ENCODE measurements around the gene USPL1.
"Not testable (repeated sequence)": the region's sequence is repeated elsewhere in the genome, so short reads cannot be mapped to it uniquely, and the experiment has no call there.

The USPL1 gene

GRCh38 chr13:30615866-30616541 is 1.7 kb upstream of the USPL1 start:
- no peak for DNase-seq (ENCODE audit: low read depth in 2 of 2)

DNA sequence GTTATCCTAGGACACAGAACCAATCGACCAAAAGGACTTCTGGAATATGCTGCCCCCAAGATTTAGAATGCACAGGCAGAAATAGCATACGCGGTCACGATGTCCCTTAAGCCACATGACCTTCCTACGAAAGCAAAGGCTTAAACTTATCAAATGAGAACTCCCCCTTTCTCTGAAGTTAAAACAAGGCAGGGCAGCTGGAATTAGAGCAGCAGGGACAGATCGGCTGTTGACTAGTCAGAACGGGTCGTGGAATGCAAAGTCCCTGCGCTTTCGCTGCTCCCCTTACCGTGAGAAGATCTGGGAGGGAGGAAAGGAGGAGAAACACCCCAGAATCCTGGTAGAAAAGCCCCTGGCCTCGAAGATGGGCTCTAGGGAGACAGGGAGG is 799 bp upstream of the USPL1 start:
- DNase-seq (ENCODE audit: low read depth in 2 of 2), result peak; percentile 30 to 31

DNA sequence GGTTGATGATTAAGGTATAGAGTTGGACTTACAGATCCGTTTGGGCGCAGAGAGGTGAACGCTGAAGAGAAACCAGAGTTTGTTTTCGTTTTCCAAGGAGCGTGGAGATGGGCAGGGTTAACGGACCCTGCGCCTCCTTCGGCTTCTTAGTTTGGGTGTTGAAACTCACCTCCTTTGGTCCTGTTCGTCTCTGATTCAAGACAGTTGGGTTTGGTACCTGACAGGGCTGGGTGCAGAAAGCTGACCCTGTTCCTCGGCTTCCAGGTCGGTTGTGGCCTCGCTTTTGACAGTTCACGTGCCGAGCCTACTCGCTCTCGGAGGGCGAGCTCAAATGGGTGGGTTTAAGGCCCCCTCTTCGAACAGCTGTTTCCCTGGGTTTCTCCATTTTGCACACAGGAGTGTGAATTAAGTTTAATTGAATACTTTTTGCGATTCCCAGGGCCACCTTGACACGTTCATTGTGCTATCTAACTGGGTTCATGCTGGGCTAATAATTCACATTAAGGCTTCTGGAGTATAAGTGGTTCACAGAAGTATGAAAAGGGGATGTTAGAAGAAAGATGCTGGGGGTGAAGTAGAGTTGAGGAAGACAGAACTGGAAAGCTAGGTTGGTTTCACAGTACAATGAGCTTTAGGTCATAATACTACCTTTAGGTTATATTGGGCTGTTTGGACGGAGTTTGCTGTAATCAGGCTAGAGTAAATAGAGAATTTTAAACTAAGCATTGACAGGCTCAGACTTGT is 638 bp downstream of the USPL1 start:
- DNase-seq (ENCODE audit: low read depth in 2 of 2), result no peak

DNA sequence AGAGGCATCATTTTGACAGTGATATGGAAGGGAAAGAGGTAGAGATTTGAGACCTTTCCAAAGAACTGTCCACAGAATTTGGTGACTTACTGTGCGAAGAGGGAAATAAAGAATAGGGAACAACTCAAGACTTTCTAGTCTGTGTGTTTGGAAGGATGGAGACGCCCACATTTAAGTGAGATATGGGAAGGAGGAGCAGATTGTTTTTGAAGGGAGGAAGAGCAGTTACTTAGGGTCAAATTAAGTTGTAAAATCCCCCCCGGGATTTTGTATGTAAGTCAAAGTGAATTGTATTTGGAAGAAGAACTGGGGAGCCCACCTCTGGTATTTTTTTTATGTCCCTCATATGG is 1.2 kb downstream of the USPL1 start:
- no peak for DNase-seq (ENCODE audit: low read depth in 2 of 2)

GRCh38 chr13:30619731-30620130 is 2.0 kb downstream of the USPL1 start:
- DNase-seq (ENCODE audit: low read depth in 2 of 2), result no peak

DNA sequence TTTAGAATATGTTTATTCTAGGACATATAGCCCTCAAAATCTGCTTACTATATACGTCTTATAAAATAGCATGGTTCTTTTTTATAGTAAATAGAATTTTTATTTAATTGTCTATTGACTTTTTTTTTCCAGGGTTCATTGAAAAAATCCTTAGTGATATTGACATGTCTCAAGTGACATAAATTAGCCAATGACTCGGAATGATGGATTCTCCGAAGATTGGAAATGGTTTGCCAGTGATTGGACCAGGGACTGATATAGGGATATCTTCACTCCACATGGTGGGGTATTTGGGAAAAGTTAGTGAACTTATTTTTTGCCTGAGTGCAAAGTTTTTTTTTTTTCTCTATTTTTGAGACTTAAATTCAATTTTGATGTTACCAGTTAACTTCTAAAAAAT is 3.2 kb downstream of the USPL1 start:
- DNase-seq (ENCODE audit: low read depth in 2 of 2), result no peak

DNA sequence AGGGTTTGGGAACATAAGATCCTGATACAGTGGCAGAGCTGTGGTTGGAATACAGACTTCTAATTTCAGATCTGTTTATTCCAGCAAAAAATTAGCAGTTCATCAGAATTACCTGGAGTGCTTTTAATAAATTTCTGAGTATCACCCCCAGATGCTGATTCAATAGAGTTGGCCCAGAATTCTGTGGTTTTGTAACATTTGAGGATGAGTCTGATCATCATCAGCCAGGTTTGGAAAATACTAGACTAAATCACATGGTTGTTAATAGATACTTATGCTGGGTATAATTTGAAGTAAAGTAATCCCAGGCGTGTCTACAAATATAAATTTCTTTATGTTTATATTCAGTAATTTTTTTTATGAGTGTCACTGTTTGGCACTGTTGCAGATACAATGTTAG is 4.8 kb downstream of the USPL1 start:
- DNase-seq (ENCODE audit: low read depth in 2 of 2), result no peak

DNA sequence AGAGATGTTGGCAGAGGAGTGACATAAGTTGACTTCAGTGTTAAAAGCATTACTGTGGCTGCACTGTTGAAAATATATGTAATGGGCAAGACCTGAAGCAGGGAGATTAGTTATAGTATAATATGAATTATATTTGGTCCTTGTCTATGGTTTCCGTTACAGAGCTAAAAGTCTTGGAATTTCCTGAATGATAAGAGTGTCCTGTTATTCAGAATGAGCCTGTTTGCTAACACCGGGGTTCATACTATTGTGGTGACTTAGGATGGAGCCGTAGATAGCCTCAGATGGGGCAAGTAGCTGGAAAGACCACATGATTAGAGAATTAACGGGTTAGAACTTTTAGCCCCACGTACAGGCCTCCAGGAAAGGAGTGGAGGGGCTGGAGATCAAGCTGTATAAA is 5.7 kb downstream of the USPL1 start:
- DNase-seq (ENCODE audit: low read depth in 2 of 2), result no peak

- no peak for DNase-seq (ENCODE audit: low read depth in 2 of 2)
These were observed 6.9 kb downstream of the USPL1 start for GRCh38 chr13:30624630-30625029.

DNA sequence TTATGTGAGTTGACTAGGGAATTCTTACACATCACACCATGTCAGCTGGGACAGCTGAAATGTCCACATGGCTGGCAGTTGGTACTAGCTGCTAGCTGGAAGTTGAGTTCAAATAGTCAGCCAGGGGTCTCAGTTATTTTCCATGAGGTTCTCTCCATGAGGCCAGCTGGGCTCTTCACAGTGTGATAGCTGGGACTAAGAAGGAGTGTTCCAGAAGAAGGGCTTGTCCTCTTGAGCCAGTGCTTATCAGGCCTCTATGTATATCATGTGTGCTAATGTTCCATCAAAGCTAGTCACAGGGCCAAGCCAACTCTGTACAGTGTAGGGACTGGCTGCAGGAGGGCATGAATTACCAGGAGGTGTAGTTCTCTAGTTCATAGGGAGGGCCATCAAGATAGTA is 11.8 kb downstream of the USPL1 start:
- DNase-seq (ENCODE audit: low read depth in 2 of 2), result no peak

DNA sequence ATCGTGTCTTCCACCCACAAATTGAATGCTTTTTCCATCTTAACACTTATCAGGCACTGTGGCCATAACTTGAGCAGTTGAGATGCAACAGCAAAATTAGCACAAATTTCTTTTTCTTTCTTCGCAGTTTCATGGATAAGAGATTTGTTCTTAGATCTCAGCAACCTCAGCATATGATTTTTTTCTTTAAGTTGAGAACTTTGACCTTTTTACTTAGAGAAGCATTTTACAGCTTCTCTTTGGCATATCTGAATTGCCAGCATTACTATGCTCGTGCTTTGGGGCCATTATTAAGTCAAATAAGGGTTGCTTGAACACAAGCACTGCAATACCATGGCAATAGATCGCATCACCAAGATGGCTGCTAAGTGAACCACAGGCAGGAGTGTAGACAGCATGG is 16.1 kb downstream of the USPL1 start:
- no peak for DNase-seq (ENCODE audit: low read depth in 2 of 2)

DNA sequence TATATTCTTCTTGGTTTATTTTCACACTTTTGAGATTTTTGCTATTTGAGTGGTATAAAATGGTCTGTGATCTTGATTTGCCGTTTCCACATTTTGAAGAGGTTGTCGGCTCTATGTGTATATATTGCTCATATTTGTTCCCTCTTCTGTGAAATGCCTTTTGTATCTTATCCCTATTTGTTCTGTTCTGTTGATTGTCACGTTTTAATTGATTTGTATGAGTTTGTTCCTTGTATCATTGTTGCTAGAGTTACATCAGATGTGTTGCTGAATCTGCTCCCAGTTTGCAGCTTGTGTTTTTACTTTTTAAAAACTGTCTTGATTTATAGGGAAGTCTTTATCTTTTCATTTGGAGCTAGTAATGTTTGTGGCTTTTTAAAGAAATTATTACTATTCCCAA is 17.1 kb downstream of the USPL1 start:
- DNase-seq (ENCODE audit: low read depth in 2 of 2), result no peak

DNA sequence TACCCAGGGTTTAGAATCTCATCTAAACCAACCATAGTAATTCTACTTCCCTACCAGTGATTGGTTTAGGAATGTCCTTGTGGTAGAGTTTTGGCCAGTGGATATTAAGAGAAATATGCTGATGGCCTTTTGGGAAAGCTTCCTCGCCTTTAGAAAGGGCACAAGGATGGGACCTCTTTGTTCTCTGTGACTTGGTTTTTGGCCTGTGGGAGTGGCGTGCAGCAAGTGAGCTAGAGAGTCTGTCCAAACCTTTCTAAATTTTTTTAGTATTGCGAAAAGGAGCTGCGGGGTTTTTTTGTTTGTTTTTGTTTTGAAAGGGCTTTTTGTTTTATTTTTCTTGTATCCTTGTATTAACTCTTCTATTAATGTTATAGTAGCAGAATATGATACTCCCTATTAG is 20.6 kb downstream of the USPL1 start:
- no peak for DNase-seq (ENCODE audit: low read depth in 2 of 2)

DNA sequence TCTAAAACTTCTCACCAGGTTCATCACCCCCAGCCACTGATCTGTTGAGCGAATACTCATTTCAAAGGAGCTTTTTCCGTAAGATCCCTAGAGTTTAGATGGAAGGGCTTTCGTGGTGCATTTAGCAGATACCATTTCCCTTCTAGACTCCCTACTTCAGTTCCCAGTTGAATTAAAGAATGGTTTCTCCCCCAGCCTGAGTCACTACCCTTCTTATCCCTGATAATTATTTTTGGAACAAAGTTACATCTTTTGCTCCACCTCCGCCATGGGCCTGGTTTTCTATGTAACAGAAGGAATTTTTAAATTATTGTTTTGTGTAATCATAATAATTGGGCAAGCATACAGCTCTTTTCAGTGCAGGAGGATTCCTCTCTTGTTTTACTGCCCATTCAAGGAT is 22.0 kb downstream of the USPL1 start:
- no peak for DNase-seq (ENCODE audit: low read depth in 2 of 2)

GRCh38 chr13:30641173-30641572 is 23.5 kb downstream of the USPL1 start:
- not testable (repeated sequence) for DNase-seq (ENCODE audit: low read depth in 2 of 2)

- DNase-seq (ENCODE audit: low read depth in 2 of 2), result no peak
These were observed 27.9 kb downstream of the USPL1 start for GRCh38 chr13:30645629-30646028.

GRCh38 chr13:30647420-30647819 is 29.7 kb downstream of the USPL1 start:
- no peak for DNase-seq (ENCODE audit: low read depth in 2 of 2)

- DNase-seq (ENCODE audit: low read depth in 2 of 2), result no peak
These were observed 30.3 kb downstream of the USPL1 start for GRCh38 chr13:30647824-30648521.

- no peak for DNase-seq (ENCODE audit: low read depth in 2 of 2)
These were observed 30.8 kb downstream of the USPL1 start for GRCh38 chr13:30648522-30649012.

DNA sequence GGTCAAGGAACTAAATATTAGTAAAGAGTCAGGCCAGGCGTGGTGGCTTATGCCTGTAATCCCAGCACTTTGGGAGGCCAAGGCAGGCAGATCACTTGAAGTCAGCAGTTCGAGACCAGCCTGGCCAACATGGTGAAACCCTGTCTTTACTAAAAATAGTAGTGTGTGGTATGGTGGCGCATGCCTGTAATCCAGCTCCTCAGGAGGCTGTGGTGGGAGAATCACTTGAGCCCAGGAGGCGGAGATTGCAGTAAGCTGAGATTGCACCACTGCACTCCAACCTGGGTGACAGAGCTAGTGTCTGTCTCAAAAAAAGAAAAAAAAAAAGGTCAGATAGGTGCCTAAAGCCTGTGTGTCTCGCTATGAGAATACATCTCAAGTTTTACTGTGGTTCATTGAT is 33.9 kb downstream of the USPL1 start:
- DNase-seq (ENCODE audit: low read depth in 2 of 2), result not testable (repeated sequence)

DNA sequence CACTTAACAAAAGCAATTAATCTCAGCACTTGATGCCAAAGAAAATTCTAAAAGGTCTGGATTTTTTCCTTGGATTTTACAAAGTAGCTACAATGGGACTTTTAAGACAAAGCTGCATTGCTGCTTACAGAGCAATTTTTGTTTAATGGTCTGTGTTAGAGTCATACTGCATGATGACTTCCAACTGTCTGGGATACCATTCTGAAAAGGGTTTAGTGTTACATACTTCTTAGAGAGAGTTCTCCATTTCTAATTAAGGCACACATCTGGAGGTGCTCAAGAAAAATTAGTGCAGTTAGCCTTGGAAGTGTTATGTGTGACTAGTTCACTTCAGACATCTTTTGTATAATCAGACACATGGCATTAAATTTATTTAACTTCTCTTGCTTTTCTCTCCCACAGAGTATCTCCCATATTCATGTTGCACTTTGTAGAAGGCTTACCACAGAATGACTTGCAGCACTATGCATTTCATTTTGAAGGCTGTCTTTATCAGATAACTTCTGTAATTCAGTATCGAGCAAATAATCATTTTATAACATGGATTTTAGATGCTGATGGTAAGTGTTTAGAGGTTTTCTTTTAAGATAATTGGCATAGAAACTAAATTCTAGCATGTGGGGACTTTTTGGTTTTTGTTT is 35.1 kb downstream of the USPL1 start:
- DNase-seq (ENCODE audit: low read depth in 2 of 2), result no peak

DNA sequence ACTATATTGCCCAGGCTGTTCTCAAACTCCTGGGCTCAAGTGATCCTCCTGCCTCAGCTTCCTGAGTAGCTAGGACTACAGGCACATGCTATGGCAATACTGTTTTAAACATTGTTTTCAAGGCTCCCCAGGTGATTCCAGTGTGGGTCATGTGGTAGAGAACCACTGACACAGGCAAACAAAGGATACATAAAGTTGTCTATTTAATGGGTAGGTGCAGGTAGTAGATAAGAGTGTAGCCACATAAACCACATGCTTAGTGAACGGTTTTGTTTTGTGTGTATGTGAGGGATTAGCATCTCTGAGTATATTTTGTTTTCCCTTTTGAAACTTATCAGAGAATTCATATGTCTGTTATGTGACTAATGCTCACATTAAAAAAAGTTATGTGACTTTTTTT is 36.7 kb downstream of the USPL1 start:
- DNase-seq (ENCODE audit: low read depth in 2 of 2), result no peak

Data from stimulated activated CD4-positive, alpha-beta T cell treated with anti-CD3 and anti-CD28 coated beads, Interleukin-4, amount 100 ng/mL, for 48 hours (primary cell).